DOHH2 (cell line): Measurements from ENCODE around the gene HCRTR1.

Source experiments
- H3F3A ChIP-seq: fragments of 200-600 bp; sonication (generic), shearing (Covaris generic); 2 replicates; pipeline ENCODE4 v1.6.0; 2016; ENCODE audit warnings: antibody characterized with exemption, mild to moderate bottlenecking; ENCODE audit not compliant: control insufficient read depth, insufficient read depth
- H3K27ac ChIP-seq: fragments of 200-600 bp; sonication (generic); 2 replicates; pipeline ENCODE4 v1.5.1; 2014; ENCODE audit warnings: low read depth, mild to moderate bottlenecking, low read length, moderate library complexity
- H3K27me3 ChIP-seq: fragments of 200-600 bp; sonication (generic); 2 replicates; pipeline ENCODE4 v1.6.1; 2014; ENCODE audit warnings: mild to moderate bottlenecking, low read length, mixed read lengths; ENCODE audit not compliant: control insufficient read depth
- H3K36me3 ChIP-seq: fragments of 200-600 bp; sonication (generic); 2 replicates; pipeline ENCODE4 v1.6.1; 2014; ENCODE audit warnings: mild to moderate bottlenecking, low read length, moderate library complexity, mixed read lengths; ENCODE audit not compliant: control insufficient read depth
- H3K4me1 ChIP-seq: fragments of 200-600 bp; sonication (generic); 2 replicates; pipeline ENCODE4 v1.6.1; 2014; ENCODE audit warnings: mild to moderate bottlenecking, low read length, mixed read lengths; ENCODE audit not compliant: control insufficient read depth
- H3K4me2 ChIP-seq: fragments of 200-600 bp; sonication (generic); 2 replicates; pipeline ENCODE4 v1.6.0; 2014; ENCODE audit warnings: mild to moderate bottlenecking, low read length, moderate library complexity
- H3K4me3 ChIP-seq: fragments of 200-600 bp; sonication (generic); 2 replicates; pipeline ENCODE4 v1.5.1; 2014; ENCODE audit warnings: mild to moderate bottlenecking, low read length, mixed read lengths
- H3K79me2 ChIP-seq: fragments of 200-600 bp; sonication (generic); 2 replicates; pipeline ENCODE4 v1.6.1; 2014; ENCODE audit warnings: mild to moderate bottlenecking, low read length, mixed read lengths; ENCODE audit not compliant: control insufficient read depth
- H3K9me2 ChIP-seq: fragments of 200-600 bp; sonication (generic); replicated peaks from 2 replicates; pipeline ENCODE4 v1.6.1; 2014; ENCODE audit warnings: mild to moderate bottlenecking, low read length, mixed read lengths; ENCODE audit not compliant: control insufficient read depth
- H3K9me3 ChIP-seq: fragments of 200-600 bp; sonication (generic); 2 replicates; pipeline ENCODE4 v1.6.1; 2014; ENCODE audit warnings: antibody characterized with exemption, low read length, mixed read lengths; ENCODE audit not compliant: control insufficient read depth, insufficient read depth
- H4K20me1 ChIP-seq: fragments of 200-600 bp; sonication (generic); 2 replicates; pipeline ENCODE4 v1.6.0; 2014; ENCODE audit warnings: low read depth, mild to moderate bottlenecking, antibody characterized with exemption, low read length, moderate library complexity; ENCODE audit not compliant: control insufficient read depth, insufficient read depth
- CTCF ChIP-seq: fragments of 200-600 bp; sonication (generic); IDR thresholded peaks from one replicate; pipeline ENCODE4 v1.5.1; 2014; ENCODE audit warnings: antibody characterized with exemption, mild to moderate bottlenecking, low read depth, low read length; ENCODE audit not compliant: poor library complexity, severe bottlenecking
- EZH2phosphoT487 ChIP-seq: fragments of 200-600 bp; sonication (generic); IDR thresholded peaks from 2 replicates; pipeline ENCODE4 v1.6.1; 2017; ENCODE audit warnings: borderline replicate concordance, mild to moderate bottlenecking, antibody characterized with exemption, low read length, moderate library complexity, mixed read lengths

The HCRTR1 gene

GRCh38 chr1:31595836-31596736 is 21.4 kb upstream of the HCRTR1 start:
- Histone ChIP-seq H3K79me2 (no peaks in the 10 kb centered on the region), H3K27ac (peak overlapping the region; percentile 68), H3F3A (0 out of 2 replicates have a peak, but pooled peaks cover 8% of the 10 kb centered on the region), H3K9me3 (no peaks in the 10 kb centered on the region), H3K27me3 (no peaks in the 10 kb centered on the region; the same call in 1 of the 2 replicates), H3K36me3 (no peaks in the 10 kb centered on the region), H3K9me2 (no peaks in the 10 kb centered on the region), H4K20me1 (no peaks in the 10 kb centered on the region), H3K4me2 (peak overlapping the region; percentile 72), H3K4me3 (peak overlapping the region; percentile 48), H3K4me1 (peaks cover 66% of the 10 kb centered on the region)
- no peak for TF ChIP-seq CTCF
- TF ChIP-seq EZH2phosphoT487, result no peak

- H3F3A ChIP-seq, result 0 out of 2 replicates have a peak, but pooled peaks cover 8% of the 10 kb centered on the region
- peaks cover 71% of the 10 kb centered on the region for H3K4me1 ChIP-seq
- no peaks in the 10 kb centered on the region for H3K36me3 ChIP-seq
- H3K27me3 ChIP-seq, result no peaks in the 10 kb centered on the region
- H3K27ac ChIP-seq, result peak overlapping the region; percentile 68
- H3K4me2 ChIP-seq, result peak overlapping the region; percentile 72
- no peaks in the 10 kb centered on the region for H4K20me1 ChIP-seq
- no peaks in the 10 kb centered on the region for H3K9me3 ChIP-seq
- peak overlapping the region; percentile 48 for H3K4me3 ChIP-seq
- no peak for TF ChIP-seq CTCF
- TF ChIP-seq EZH2phosphoT487, result no peak
- H3K9me2 ChIP-seq, result no peaks in the 10 kb centered on the region
- no peaks in the 10 kb centered on the region for H3K79me2 ChIP-seq
Observed at GRCh38 chr1:31596737-31597097, 20.8 kb upstream of the HCRTR1 start.

- Histone ChIP-seq H3K36me3 (no peaks in the 10 kb centered on the region), H3K9me3 (no peaks in the 10 kb centered on the region), H3K9me2 (no peaks in the 10 kb centered on the region), H3K27me3 (no peaks in the 10 kb centered on the region), H3F3A (0 out of 2 replicates have a peak, but pooled peaks cover 8% of the 10 kb centered on the region), H3K27ac (no peak overlapping the region), H4K20me1 (no peaks in the 10 kb centered on the region), H3K79me2 (no peaks in the 10 kb centered on the region), H3K4me3 (no peak overlapping the region), H3K4me2 (no peak overlapping the region), H3K4me1 (peaks cover 66% of the 10 kb centered on the region)
- TF ChIP-seq CTCF (no peak), EZH2phosphoT487 (no peak)
Observed at GRCh38 chr1:31598980-31599379, 18.5 kb upstream of the HCRTR1 start.
